ENCODE measurements around the gene ESYT2. TPM values are rescaled to one million over a fixed set of nuclear protein-coding genes. Genes with fewer than 3 reads are reported as not detected.

The ESYT2 gene
- total RNA-seq, 1 experiment from 2014 or later: 78.6 TPM

GRCh38 chr7:158749396-158749795 lies 79.9 kb downstream of the ESYT2 start:
- no TSS peak for BruUV-seq (replicated peaks)

DNA sequence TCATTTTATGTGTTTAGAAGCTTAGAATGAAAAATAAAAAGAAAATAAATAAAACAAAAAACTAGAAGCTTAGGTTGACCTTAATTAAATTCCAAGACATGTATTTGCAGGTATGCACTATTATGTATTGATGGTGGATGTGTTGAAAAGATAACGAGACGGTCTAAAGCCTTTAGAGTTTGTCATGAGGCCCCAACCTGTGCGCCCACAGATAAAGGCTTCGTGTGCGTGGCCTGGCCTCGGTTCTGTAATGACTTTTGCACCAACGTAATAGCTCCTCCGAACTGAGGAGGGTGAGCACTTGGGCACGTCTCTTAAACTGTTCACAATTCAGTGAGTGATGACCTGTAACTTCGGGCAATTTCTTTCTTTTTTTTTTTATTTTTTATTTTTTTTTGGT lies 81.0 kb downstream of the ESYT2 start:
- Mint-ChIP-seq H3K4me3 (ENCODE audit: unreplicated experiment) (no peak overlapping the region), H3K9me3 (ENCODE audit: unreplicated experiment) (no peaks in the 10 kb centered on the region), H3K27me3 (ENCODE audit: insufficient read depth, unreplicated experiment) (no peaks in the 10 kb centered on the region), H3K4me1 (ENCODE audit: insufficient read depth, unreplicated experiment) (no peaks in the 10 kb centered on the region), H3K27ac (ENCODE audit: low read depth, unreplicated experiment) (no peak overlapping the region), H3K36me3 (ENCODE audit: insufficient read depth, unreplicated experiment) (peaks cover 80% of the 10 kb centered on the region)
- ChIA-PET POLR2A (no interaction called here), CTCF (interaction anchor here (0.6 kb wide), 1 partner anchor 137 kb away, joined by 3 read pairs; no protein-coding TSS in a partner anchor)
- TF ChIP-seq, protein P1, sequence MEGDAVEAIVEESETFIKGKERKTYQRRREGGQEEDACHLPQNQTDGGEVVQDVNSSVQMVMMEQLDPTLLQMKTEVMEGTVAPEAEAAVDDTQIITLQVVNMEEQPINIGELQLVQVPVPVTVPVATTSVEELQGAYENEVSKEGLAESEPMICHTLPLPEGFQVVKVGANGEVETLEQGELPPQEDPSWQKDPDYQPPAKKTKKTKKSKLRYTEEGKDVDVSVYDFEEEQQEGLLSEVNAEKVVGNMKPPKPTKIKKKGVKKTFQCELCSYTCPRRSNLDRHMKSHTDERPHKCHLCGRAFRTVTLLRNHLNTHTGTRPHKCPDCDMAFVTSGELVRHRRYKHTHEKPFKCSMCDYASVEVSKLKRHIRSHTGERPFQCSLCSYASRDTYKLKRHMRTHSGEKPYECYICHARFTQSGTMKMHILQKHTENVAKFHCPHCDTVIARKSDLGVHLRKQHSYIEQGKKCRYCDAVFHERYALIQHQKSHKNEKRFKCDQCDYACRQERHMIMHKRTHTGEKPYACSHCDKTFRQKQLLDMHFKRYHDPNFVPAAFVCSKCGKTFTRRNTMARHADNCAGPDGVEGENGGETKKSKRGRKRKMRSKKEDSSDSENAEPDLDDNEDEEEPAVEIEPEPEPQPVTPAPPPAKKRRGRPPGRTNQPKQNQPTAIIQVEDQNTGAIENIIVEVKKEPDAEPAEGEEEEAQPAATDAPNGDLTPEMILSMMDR (IDR thresholded peaks at IDR 0.05; ENCODE audit: unreplicated experiment): no peak
- DNase-seq (ENCODE audit: unreplicated experiment): no peak
- BruUV-seq (replicated peaks): no TSS peak
- intact Hi-C loops (cut with micrococcal nuclease): no loop called here

More at GRCh38 chr7:158749396-158749795, 79.9 kb downstream of the ESYT2 start:
- POLR2A ChIA-PET: no interaction called here
- intact Hi-C loops (cut with micrococcal nuclease): no loop called here
- Mint-ChIP-seq H3K27me3 (ENCODE audit: insufficient read depth, unreplicated experiment) (no peaks in the 10 kb centered on the region), H3K27ac (ENCODE audit: low read depth, unreplicated experiment) (no peak overlapping the region), H3K4me3 (ENCODE audit: unreplicated experiment) (no peak overlapping the region), H3K9me3 (ENCODE audit: unreplicated experiment) (no peaks in the 10 kb centered on the region), H3K4me1 (ENCODE audit: insufficient read depth, unreplicated experiment) (no peaks in the 10 kb centered on the region), H3K36me3 (ENCODE audit: insufficient read depth, unreplicated experiment) (peaks cover 80% of the 10 kb centered on the region)
- TF ChIP-seq, protein P1 (IDR thresholded peaks at IDR 0.05; ENCODE audit: unreplicated experiment): no peak
- no peak for DNase-seq (ENCODE audit: unreplicated experiment)
- CTCF ChIA-PET: interaction anchor here (0.6 kb wide), 1 partner anchor 23 kb away, joined by 4 read pairs; no protein-coding TSS in a partner anchor

DNA sequence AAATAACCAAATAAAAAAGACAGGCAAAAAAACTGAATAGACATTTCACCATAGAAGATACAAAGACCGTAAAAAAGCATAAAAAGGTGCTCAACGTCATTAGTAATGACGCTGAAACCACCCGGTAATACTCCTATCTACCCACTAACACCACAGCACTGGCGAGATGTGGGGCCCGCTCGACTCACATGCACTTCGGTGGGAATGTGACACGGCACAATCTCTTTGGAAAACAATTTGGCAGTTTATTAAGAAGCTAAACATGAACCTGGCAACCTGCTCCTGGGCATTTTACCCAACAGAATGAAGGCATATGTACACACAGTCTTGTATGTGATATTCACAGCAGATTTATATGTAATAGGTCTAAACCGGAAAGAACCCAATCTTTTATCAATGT lies 81.9 kb downstream of the ESYT2 start:
- Mint-ChIP-seq H3K27me3 (ENCODE audit: insufficient read depth, unreplicated experiment) (no peaks in the 10 kb centered on the region), H3K36me3 (ENCODE audit: insufficient read depth, unreplicated experiment) (peaks cover 79% of the 10 kb centered on the region), H3K4me3 (ENCODE audit: unreplicated experiment) (no peak overlapping the region), H3K9me3 (ENCODE audit: unreplicated experiment) (no peaks in the 10 kb centered on the region), H3K4me1 (ENCODE audit: insufficient read depth, unreplicated experiment) (no peaks in the 10 kb centered on the region), H3K27ac (ENCODE audit: low read depth, unreplicated experiment) (no peak overlapping the region)
- ChIA-PET POLR2A (no interaction called here), CTCF (no interaction called here)
- TF ChIP-seq, protein P1 (IDR thresholded peaks at IDR 0.05; ENCODE audit: unreplicated experiment): no peak
- no peak for DNase-seq (ENCODE audit: unreplicated experiment)
- intact Hi-C loops (cut with micrococcal nuclease): no loop called here
- no TSS peak for BruUV-seq (replicated peaks)

DNA sequence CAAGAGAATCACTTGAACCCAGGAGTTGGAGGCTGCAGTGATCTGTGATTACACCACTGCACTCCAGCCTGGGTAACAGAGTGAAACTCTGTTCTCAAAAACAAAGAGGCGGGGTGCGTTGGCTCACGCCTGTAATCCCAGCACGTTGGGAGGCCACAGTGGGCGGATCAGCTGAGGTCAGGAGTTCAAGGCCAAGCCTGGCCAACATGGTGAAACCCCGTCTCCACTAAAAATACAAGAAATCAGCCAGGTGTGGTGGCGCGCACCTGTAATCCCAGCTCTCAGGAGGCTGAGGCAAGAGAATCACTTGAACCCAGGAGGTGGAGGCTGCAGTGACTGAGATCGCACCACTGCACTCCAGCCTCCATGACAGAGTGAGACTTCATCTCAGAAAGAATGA lies 82.4 kb downstream of the ESYT2 start:
- ChIA-PET CTCF (interaction anchor here (1.0 kb wide), 1 partner anchor 230 kb away, joined by 4 read pairs; no protein-coding TSS in a partner anchor), POLR2A (no interaction called here)
- TF ChIP-seq, protein P1 (IDR thresholded peaks at IDR 0.05; ENCODE audit: unreplicated experiment): no peak
- Mint-ChIP-seq H3K27me3 (ENCODE audit: insufficient read depth, unreplicated experiment) (no peaks in the 10 kb centered on the region), H3K36me3 (ENCODE audit: insufficient read depth, unreplicated experiment) (peaks cover 84% of the 10 kb centered on the region), H3K27ac (ENCODE audit: low read depth, unreplicated experiment) (no peak overlapping the region), H3K4me1 (ENCODE audit: insufficient read depth, unreplicated experiment) (no peaks in the 10 kb centered on the region), H3K4me3 (ENCODE audit: unreplicated experiment) (no peak overlapping the region), H3K9me3 (ENCODE audit: unreplicated experiment) (no peaks in the 10 kb centered on the region)
- no TSS peak for BruUV-seq (replicated peaks)
- intact Hi-C loops (cut with micrococcal nuclease): no loop called here
- DNase-seq (ENCODE audit: unreplicated experiment): no peak

Data from MCF 10A (cell line).